GM18873 (cell line): ENCODE measurements around the gene CRK.
A peak's percentile ranks its signal among the peaks of the same experiment; 100 is the strongest.

Source experiments
- ATAC-seq: cut with Tn5 transposase; IDR thresholded peaks from one replicate; pipeline ENCODE4 v1.9.1; 2021; ENCODE audit warnings: mild to moderate bottlenecking, moderate library complexity, moderate number of reproducible peaks; ENCODE audit not compliant: unreplicated experiment, low FRiP score

CRK gene

DNA sequence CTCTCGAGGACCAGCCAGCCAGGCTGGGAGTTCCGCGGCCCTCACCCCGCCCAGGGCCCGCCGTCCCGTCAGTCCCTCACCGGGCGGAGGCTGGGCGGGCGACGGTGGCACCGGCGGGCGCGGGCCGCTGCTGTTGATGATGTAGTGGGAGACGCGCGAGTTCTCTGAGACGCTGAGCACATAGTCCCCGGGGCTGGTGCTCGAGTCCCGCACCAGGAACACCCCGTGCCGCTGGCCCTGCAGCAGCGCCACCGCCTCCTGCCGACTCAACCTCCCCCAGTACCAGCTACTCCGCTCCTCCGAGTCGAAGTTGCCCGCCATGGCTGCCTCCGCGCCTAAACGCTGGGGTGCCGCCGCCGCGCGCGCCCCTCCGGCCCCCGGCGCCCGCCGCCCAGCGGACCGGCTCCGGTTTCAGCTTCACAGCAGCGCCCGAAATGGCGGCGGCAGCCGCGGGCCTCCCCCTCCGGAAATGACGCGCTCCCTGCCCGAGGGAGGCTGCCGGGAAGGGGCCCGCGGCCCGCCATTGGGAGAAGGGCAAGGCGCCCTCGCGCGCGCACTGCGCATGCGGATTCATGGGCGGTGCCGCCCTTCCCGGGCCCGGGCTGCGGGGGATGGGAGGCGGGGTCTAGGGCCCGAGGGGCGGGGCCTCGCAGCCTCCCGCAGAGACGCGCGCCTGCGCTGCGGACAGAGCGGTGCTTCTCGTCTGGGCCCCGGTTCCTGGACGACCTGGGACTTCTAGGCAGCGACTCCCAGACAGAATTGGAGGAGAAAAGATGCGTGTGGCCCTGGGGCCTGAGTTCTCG, at the start of gene CRK:
Gene CRK, minus strand, starts transcription at position 436 of the 803 bp plus-strand sequence. Its CDS starts 115 bp downstream, at position 321.
- peak; percentile 64 for ATAC-seq

DNA sequence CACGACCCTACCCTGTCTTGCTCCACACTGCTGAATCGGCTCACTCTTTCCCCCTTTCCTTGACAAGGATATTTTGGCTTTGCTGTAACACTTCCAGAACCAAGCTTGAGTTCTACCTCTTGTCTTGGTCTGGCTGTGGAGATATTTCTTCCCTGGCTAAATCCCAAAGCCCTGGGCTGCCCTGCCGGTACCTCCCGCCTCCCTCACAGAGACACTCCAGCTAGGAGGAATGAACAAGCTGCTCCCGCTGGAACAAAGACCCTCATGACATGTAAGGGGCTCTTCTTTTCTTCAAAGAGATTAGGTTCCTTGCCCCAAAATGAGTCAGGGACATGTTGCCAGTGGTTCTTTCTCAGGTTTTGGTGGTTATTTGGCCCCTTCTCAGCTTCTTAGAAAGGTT, 49.6 kb upstream of the CRK start:
- ATAC-seq: no peak

DNA sequence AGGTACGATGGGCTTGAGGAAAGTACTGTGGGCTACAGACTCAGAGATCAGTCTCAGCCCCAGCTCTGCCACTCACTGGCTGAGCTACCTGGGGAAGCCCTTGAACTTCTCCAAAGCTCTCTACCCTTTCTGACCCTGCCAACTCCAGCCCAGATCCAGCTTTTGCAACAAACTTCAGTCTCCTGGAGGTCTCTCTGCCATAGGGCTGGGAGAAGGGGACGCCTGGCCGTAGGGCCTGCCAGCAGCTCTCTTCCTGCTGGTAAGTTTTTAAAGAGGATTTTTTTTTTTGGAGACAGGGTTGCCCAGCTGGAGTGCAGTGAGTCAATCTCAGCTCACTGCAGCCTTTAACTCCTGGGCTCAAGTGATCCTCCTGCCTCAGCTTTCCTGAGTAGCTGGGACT, 48.8 kb upstream of the CRK start:
- ATAC-seq: no peak

DNA sequence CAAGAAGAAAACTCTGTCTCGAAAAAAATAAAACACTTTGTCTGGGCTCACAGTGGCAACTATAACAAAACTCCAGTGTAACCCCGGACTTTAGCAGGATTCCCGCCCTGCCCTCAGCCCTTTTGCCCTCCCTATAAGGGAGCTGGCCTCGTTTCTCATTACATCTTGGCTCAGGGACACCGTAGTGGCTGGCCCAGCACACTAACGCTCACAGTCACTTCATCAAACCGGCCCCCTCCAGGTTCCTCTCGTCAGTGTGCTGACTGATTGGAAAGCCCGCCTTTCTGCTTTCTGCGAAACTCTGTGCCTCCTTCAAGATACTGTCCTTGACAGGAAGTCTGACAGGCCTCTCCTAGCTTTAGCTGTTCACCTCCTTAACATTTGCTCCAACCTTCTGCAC, 47.7 kb upstream of the CRK start:
- ATAC-seq: no peak

DNA sequence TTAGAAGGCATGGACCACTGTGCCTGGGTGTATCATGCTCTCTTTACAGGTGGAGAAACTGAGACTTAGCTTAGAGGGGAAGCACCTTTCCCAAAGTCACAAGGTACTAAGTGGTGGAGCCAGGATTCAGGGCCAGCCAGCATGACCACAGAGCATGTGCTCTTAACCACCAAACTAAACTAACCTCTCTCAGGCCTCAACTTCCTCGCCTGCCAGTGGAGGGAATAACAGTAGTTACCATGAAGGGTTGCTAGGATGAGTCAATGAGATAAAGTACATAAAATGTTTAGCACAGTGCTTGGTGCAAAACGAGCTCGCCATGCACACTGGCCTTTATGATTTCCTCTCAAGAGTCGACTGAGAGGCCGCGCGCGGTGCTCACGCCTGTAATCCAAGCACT, 42.8 kb upstream of the CRK start:
- ATAC-seq: no peak

DNA sequence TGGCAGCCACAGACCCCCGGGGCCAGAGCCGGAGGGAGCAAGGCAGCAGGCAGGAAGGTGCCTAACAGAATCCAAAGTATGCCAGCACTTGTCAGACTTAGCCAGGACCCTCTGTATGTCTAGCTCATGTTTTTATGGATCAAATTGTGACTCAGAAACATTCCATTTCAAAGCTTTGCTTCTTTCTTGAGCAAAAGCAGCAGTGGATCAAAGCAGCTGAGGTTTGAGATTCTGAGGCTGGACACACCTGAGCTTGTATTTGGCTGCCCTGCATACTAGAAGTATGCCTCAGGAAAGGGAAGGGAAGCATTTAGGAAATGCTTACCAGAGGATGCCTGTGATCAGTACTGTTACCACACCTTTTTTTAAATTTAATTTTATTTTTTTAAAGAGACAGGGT, 42.2 kb upstream of the CRK start:
- no peak for ATAC-seq

DNA sequence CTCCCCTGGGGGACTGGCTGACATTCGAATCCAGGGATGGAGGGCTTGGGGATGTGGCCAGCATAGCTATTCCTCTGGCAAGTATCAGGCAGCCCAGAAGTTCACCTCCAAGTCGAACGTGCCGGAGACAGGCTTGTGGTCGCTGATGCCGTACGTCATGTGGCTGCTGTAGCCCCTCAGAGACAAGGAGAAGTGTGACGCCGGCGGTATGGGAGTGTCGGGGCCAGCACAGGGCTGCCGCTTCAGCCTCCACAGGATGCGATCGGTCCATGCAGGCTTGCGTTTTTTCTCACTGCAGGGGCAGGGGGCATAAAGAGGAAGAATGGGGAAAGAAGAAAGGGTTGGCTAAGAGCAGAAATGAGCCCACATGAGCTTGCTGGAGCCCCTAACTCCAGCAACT, 41.8 kb upstream of the CRK start:
- ATAC-seq: no peak

DNA sequence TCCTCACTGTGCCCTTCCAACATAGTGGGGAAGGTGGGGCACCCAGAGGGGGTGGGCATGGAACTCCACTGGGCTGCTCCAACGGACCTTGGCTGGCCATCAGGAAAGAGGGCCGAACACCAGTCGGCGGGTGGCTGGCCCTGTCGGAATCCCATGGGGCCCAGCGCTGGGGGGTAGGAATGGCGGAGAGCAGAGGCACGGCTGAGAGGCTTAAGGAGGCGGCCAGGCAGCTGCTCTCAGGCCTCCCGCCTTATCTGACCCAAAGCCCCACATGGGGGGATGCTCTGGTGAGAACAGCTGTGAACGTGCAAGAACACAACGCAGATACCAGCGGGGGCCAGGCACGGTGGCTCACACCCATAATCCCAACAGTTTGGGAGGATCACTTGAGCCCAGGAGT, 40.8 kb upstream of the CRK start:
- no peak for ATAC-seq

DNA sequence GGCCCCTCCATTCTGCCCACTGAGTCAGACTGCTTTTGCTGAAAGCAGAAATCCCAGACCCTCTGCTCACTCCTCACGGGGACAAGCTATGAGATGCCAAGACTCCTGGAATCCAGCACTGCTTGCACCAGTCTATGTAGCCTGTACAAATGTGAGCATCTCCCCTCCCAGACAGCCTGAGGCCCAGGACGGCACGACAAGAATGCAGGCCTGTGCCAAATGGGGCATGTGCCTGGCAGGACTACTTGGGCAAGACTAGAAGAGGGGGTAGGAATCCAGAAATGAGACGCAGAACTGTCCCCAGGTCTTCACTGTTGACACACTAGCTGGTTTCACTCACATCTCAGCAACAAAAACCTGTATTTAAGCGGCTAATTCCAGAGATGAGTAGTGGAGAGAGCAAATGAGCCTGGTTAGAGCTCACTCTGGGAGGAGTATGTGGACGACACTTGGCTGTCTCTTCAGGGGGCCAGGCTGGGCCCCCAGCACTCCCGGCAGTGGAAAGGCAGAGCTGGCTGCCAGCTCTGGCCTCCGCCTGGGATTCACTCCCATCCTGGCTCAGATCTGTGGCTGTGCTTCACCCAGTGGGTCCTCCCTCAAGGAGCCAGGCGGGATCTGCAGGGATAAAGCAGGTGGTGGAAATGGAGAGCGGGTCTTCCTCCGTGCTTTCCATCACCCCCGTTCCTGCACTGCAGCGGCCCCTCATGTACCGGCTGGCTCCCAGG, 39.4 kb upstream of the CRK start:
- ATAC-seq: no peak

DNA sequence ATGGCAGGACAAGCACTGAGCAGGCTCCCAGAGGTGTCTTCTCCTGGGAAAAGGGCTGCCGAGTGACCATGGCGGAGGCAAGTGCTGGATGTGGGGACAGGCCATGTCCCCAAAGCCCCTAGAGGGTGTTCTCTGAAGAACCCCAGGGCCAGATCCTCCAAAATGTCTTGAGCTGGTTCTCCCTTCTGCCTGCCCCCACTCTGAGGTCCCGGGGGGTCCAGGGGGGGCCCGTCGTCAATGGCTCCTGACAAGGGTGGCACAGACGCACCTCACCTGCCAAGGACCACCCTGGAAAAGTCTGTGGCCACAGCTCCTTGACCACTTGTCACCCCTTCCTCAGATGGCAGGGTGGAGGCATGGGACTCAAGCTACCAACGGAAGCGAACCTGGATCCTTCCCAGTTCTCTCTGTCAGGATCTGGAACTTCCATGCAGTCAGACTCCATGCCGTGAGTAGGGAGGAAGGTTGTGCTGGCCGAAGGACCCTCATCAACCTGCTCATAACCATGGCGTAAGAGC, 38.8 kb upstream of the CRK start:
- no peak for ATAC-seq

DNA sequence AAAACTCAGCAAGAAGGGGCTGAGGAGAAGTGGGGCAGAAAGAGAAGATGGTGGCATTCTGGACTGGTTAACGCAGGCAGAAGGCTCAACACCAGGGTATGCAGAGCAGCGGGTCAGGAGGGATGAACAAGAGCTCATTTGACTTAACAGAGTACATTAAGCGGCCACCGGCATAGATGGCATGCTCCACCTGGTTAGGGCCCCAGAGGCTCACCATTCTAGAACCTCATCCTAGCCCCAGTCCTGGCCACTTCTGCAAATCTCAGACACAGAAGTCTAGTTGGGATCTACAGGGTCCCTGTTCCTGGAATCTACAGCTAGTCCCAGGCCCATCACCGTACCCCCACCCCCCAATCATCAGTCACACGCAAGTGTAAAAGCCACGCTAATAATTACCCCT, 38.2 kb upstream of the CRK start:
- no peak for ATAC-seq

DNA sequence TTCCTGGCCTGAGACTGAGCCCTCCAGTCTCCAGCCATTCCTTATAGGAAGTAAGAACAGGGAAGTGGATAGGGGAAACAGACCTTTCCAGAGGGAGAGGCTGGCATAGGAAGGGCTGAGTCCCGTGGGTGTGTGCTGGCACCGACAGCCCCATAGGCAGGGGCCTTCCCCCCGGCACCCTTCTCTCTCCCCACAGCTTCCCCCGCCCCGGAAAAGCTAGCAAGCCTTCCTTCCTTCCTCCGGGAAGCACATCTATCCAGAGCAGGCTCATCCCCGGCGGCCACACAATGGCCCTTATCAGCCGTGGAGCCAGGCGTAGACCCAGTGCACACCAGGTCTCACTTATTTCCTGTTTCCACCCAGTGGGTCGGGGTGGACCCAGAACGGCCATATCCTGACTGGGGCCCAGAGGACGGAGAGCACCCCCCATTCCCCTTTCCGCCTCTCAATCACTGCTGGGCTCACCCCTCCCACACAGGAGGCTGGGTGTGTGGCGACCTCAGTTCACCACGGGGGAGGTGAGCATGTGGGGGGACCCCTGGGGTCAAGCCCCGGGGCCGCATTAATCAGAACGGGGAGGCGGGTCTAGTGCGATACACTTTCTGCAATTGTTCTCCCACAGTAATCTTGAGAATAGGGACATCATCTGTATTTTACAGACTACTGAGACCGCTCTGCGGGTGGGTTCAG, 37.4 kb upstream of the CRK start:
- ATAC-seq: no peak

DNA sequence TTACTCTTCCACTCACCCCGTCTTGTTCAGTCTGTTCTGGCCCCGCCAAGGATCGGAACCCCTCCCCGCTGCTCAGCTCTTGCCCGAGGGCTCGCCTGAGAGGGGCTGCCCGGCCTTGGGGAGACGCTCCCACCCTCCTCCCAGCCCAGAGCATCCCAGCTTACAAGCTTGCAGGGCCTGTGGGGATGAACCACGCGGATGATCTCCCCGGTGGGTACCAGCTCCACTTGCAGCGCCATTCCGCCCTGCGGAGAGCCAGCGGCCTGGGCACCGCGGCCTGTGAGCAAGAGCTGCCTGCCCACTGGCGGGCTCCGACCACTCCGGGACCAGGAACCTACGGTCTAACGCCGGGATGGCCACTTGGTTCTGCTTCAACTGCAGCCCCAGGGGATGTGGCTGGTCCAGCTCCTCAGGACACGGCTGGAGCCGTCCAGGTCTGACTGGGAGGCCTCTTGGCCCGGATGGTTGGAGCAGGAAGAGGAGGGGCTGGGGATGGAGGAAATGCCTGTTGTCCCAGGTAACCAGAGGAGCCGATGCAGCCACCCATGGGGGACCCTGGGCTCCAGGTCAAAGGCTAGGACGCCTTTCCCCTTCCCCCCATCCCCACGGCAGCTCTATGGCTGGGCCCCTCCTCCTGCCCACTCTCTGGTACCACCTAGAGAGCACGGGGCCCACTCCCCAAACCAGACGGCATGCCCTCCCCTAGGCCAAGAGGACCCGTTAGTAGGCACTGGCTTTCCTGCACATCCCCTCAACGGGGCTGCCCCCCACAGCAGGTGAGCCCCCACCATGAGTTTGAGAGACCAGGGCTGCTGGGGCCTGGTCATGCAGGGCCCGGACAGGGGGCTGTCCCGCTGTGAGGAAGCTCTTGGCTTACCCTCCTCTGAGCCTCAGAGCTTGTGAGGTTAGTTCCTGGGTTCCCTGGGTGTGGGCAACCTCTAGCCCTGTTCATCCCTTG, 36.5 kb upstream of the CRK start, which contains the start of gene MYO1C:
Gene MYO1C, minus strand, starts transcription at position 438 of the 958 bp plus-strand sequence. Its CDS starts 199 bp downstream, at position 239.
- ATAC-seq: no peak

DNA sequence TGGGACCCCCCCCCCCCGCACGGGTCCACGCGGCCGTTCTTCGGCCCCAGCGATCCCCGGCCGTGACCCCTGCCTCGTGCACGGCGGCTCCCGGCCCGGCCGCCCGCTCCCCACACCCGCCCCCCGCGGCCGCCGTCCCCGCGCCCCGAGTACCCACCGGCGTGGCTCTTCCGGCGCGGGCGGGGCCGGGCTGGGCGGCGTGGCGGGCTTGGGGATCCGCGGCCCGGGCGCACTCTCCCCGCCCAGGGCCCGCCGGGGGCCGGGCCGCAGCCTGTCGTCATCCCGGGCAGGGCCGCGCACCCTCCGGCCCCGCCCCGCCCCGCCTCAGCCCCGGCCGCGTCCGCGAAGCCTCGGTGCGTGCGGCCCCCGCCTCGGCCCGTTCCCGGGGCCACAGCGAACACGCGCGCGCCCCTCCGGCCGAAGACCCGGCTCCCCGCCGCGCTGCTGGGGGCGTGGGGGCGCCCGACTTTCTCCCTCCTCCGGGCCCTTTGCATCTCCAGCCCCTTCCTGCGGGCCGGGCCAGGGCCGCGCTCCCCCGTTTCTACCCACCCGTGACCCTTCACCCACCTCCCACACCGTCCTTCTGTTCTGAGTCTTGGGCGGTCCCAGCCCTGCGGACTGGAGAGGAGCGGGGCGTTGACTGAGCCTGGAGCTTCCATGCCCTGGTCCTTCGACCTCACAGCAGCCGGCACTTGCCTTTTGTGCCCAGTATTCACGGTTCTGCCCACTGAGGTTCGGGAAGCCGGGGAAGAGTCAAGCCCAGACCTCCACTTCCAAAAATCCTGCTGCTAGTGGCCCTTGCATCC, 35.6 kb upstream of the CRK start:
- ATAC-seq: no peak

DNA sequence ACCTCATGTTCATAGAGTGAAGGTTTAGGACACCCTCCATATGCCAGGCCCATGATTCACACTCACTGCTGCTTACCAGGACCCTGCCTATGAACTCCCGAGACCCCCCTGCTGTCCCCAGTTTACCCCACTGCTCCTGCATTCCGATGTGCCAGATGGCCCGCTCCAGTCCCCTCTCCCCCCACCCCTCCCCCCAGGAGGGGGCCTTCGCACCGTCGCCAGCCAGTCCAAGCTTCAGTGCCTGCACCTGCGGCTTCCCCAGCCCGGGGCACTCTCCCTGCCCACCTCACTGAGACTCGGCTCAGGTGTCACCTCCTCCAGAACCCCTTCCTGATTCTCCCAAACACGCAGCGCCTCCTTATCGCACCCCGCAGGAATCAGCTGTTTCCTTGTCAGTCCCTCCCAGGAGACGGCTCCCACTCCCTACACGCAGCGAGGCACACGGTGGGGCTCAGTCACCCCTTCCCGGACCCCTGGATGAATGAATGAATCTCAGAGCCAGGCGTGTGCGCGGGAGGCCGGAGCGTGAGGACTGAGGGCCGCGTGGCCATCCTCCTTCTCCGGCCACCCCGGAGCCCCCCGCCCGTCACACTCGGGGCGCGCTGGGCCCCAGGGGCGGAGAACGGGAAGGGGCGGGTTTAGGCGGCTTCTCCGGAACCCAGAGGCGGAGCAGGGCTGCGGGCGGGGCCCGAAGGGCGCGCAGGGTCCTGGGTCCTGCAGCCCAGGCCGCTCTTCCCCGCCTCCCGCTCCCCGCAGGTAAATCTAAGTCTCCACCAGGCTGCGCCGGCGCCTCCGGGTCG, 34.8 kb upstream of the CRK start:
- ATAC-seq: peak; percentile 33

DNA sequence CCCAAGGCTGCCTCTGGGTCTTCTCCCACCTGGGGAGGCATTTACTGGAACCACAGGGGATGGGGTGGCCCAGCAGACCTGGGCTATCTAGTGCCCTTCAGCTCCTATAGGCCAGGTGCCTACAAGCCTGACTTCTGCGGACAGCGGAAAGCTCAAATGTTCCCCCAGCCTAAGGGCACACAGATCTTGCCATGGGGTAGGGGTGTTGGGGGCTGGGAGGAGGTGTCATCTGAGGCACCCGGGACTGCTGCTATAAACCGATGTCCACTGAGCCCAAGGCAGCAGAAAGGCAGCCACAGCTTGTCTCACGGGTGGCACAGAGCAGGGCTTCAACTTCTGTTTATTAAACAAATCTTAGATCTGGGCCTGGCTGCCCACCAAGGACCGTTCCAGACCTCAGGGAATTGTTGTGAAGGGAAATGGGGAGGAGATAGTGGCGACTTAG, 32.8 kb upstream of the CRK start:
- ATAC-seq: no peak

DNA sequence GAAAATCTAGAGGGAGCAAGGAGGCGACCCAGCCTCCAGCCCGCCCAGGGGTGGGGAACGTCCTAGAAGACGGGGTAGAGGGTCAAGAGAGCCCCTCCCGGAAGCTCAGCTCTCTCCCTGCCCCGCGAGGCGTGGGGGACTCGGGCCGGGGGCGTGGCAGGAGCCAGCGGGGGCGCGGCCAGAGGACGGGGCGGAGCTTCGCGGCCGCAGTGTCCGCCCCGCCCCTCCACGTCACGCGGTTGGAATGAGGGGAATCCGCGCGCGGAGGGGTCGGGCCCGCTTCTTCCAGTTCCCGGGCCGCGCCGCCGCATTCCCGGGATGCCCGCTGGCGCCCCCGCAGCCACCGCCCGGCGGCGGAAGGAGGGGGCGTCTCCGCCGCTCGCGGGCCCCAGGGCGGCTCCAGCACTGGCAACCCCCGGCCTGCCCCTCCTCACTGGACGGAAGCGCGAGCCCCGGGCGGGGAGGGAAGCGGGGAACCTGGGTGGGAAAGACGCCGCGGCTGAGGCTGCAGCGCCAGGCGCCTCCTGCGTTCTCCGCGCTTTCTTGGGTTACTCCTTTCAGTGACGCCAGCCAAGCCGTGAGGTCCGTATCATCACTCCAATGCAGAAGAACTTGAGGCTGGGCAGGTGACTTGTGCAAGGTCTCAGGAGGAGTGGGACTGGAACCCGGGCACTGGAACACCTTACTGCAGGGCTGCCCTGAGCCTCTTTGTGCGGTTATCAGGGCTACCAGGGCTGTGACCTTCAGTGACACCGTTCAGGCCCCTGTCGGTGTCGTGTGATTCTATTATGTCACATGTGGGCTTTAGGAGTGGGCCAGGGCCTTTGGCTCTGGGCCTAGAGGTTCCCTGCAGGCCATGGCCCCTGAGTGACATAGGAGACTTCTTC, 32.1 kb upstream of the CRK start:
- ATAC-seq: no peak
